Cardiac muscle cell (in vitro differentiated cells and primary cell): ENCODE data around the gene BCL6. TPM values are rescaled to one million over a fixed set of nuclear protein-coding genes. Genes with fewer than 3 reads are reported as not detected.

Source experiments
- DNase-seq, 2 donors: peaks; one replicate each; pipeline versions ENCODE4 v3.0.0 to v3.0.0-alpha.2; 2010 to 2017; ENCODE audit warnings: low read depth in 1 of 2, low spot score in 1 of 2
- H3K27ac ChIP-seq: fragments of 200-600 bp; sonication (generic); 2 replicates; pipeline ENCODE4 v1.5.1; 2016
- H3K27me3 ChIP-seq: fragments of 200-600 bp; sonication (generic); 2 replicates; pipeline ENCODE4 v1.6.0; 2016; ENCODE audit warnings: control low read depth
- H3K36me3 ChIP-seq: fragments of 200-600 bp; sonication (generic); 2 replicates; pipeline ENCODE4 v1.5.1; 2016; ENCODE audit warnings: control low read depth
- H3K4me1 ChIP-seq: fragments of 200-600 bp; sonication (generic); 2 replicates; pipeline ENCODE4 v1.8.1; 2017; ENCODE audit warnings: low read depth, mild to moderate bottlenecking, mixed run types
- H3K4me3 ChIP-seq: fragments of 200-600 bp; sonication (generic); 2 replicates; pipeline ENCODE4 v1.5.1; 2016; ENCODE audit warnings: mild to moderate bottlenecking
- H3K9me3 ChIP-seq: fragments of 200-600 bp; sonication (generic); 2 replicates; pipeline ENCODE4 v1.5.1; 2017; ENCODE audit warnings: low read depth, mild to moderate bottlenecking, control low read depth
- polyA plus RNA-seq: library from polyadenylated mRNA; unstranded; fragments of >200 nt; fragmentation: Nextera tagmentation; extraction: Ambion mirVana; gene quantifications from 2 replicates; pipeline ENCODE4 v1.2.1, GENCODE V29; 2016
- total RNA-seq: library from RNA; depleted of rRNA; stranded (reverse); fragments of >200 nt; gene quantifications from 2 replicates; pipeline ENCODE4 v1.2.3, GENCODE V29; 2016
- TF ChIP-seq, protein P1 (sequence below): IDR thresholded peaks from 2 replicates; pipeline ENCODE4 v1.5.1; 2012; ENCODE audit warnings: low read depth, mild to moderate bottlenecking, low read length

The BCL6 gene
- total and polyA plus RNA-seq, 2 experiments from 2014 or later = 4.9 to 12.7 TPM

DNA sequence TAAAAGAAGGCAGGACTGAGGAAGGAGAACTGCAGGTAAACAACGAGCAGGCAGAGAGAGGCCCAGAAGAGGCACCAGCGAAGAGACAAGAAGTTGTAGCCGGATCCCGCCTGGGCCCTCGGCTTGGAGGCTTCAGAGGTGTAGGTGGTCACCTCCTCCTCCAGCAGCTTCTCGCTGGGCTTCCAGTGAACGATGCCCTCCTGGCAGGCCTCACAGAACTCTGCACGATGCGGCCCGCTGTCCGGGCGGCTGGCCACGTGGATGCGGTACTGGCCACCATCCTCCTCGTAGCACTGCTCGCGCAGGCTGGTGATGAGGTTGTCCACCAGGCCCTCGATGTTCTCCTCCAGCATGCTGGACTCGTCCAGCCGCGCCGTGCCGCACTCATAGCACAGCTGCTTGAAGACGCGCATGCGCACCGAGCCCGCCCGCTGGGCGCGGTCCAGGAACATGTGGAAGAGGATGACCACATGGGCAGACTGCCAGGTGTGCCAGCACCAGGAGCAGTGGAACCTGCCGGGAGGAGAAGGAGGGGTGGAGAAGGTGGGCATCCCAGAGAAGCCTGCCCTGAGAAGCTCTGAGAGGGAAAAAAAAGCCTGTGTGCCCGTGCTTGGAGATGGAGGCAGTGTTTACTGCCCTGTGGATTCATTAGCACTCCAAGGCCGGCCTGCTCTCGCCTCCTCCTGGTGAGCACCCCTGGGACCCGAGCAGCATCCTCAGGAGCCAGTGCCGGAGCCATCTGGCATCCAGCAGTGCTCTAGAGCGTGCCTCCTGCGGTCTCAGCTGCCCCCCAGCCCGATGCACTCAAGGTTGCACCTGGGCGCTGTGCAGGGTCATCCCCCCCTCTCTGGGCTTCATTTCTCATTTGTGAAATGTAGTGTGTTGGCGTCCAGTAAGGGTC, 46.5 kb downstream of the BCL6 start:
- Histone ChIP-seq H3K4me1 (no peaks in the 10 kb centered on the region), H3K36me3 (no peaks in the 10 kb centered on the region), H3K27me3 (peaks cover 1% of the 10 kb centered on the region), H3K27ac (no peak overlapping the region), H3K9me3 (no peaks in the 10 kb centered on the region), H3K4me3 (no peak overlapping the region)
- TF ChIP-seq, protein P1, sequence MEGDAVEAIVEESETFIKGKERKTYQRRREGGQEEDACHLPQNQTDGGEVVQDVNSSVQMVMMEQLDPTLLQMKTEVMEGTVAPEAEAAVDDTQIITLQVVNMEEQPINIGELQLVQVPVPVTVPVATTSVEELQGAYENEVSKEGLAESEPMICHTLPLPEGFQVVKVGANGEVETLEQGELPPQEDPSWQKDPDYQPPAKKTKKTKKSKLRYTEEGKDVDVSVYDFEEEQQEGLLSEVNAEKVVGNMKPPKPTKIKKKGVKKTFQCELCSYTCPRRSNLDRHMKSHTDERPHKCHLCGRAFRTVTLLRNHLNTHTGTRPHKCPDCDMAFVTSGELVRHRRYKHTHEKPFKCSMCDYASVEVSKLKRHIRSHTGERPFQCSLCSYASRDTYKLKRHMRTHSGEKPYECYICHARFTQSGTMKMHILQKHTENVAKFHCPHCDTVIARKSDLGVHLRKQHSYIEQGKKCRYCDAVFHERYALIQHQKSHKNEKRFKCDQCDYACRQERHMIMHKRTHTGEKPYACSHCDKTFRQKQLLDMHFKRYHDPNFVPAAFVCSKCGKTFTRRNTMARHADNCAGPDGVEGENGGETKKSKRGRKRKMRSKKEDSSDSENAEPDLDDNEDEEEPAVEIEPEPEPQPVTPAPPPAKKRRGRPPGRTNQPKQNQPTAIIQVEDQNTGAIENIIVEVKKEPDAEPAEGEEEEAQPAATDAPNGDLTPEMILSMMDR = no peak
- no peak for DNase-seq

DNA sequence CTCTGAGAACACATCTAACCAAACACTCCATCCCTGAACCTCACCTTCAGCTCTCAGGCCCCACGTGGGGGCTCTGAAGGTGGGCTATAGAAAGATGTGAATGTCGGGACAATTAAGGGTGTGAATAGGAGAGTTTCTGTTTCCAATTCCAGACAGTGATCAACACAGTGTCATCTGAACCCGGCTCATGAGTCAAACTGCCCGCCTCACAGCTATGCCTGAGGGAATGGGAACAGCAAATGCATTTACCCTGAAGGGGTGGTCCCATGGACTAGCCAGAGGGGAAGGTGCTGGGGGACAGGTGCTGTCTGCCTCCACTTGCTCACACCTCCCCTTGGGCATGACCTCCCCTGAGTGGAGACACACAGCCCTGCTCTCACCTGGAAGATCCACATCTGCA, 49.2 kb downstream of the BCL6 start:
- Histone ChIP-seq H3K36me3 (no peaks in the 10 kb centered on the region), H3K27ac (no peak overlapping the region), H3K9me3 (no peaks in the 10 kb centered on the region), H3K4me3 (no peak overlapping the region), H3K4me1 (no peaks in the 10 kb centered on the region), H3K27me3 (peaks cover 4% of the 10 kb centered on the region)
- no peak for DNase-seq
- TF ChIP-seq, protein P1 = no peak

DNA sequence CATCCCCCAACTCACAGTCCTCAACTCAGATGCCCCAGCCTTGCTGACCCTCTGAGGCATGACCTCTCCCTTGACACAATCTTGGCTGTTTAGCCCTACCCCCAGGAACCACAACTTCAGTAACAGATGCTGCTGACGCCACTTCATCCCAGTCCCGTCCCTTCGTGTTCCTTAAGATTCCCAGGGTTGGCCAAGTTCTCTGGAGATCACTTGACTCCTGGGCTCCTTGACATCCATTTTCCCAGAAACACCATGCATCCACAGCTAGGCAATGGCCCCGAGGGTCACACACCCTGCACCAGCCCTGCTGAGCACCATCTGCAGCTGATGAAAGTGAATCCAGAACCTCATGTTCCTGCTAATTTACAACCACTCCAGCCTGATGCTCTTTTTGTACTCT, 49.8 kb downstream of the BCL6 start:
- H3K27ac ChIP-seq = no peak overlapping the region
- H3K9me3 ChIP-seq = no peaks in the 10 kb centered on the region
- peaks cover 4% of the 10 kb centered on the region for H3K27me3 ChIP-seq
- no peak overlapping the region for H3K4me3 ChIP-seq
- TF ChIP-seq, protein P1 = no peak
- H3K36me3 ChIP-seq = no peaks in the 10 kb centered on the region
- peak in 1 of 2 donors; percentile 32 for DNase-seq
- H3K4me1 ChIP-seq = no peaks in the 10 kb centered on the region

DNA sequence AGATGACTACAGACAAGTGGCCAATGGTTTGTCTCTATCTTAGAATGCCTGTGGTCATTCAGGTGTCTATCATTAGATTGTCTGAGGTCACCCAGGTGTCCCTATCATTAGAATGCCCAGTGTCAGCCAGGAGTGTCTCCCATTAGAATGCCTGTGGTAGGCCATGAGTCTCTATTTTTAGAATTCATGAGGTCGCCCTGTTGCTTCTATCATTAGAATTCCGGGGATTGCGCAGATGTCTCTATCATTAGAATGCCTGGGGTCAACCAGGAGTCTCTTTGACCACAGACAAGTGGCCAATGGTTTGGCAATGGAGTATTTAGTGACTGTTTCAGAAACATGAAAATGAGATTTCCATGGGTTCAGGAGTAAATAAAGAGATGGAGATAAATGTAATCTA, 50.5 kb downstream of the BCL6 start:
- H3K4me1 ChIP-seq = no peaks in the 10 kb centered on the region
- no peak overlapping the region for H3K4me3 ChIP-seq
- TF ChIP-seq, protein P1 = no peak
- H3K36me3 ChIP-seq = no peaks in the 10 kb centered on the region
- H3K27ac ChIP-seq = no peak overlapping the region
- H3K27me3 ChIP-seq = peaks cover 4% of the 10 kb centered on the region
- no peaks in the 10 kb centered on the region for H3K9me3 ChIP-seq
- peak in 1 of 2 donors; percentile 79 for DNase-seq

DNA sequence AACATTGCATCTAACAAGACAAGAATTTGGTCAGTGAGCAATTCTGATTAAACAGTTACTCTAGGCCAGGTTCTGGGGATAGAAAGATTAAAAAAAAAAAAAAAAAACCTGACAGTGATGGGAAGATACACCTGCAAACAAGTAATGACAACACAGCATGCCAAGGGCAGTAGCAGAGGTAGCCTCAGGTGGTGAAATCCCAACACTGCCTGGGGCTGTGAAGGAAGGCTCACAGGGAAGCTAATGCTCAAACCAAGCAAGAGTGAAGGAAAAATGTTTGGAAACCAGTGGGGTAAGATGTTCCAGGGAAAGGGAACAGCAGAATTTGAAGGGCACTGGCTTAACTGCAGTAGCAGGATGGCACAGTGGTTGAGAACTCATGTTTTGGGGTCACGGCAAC, 51.8 kb downstream of the BCL6 start:
- TF ChIP-seq, protein P1 = no peak
- no peak overlapping the region for H3K4me3 ChIP-seq
- H3K4me1 ChIP-seq = no peaks in the 10 kb centered on the region
- peaks cover 4% of the 10 kb centered on the region for H3K27me3 ChIP-seq
- no peaks in the 10 kb centered on the region for H3K36me3 ChIP-seq
- no peak overlapping the region for H3K27ac ChIP-seq
- H3K9me3 ChIP-seq = no peaks in the 10 kb centered on the region
- no peak for DNase-seq
